Adrenal gland (tissue), 12 donors: Measurements from ENCODE around the gene CD247. TPM values are rescaled to one million over a fixed set of nuclear protein-coding genes. Genes with fewer than 3 reads are reported as not detected.

Experiments
- DNase-seq, 7 donors: peaks; one replicate each; pipeline ENCODE4 v3.0.0-alpha.2; 2019 to 2020
- H3K27ac ChIP-seq, 5 donors: fragments of 200-600 bp; sonication (generic) in 4 of 5; 1 replicate in 3 of 5; 2 replicates in 2 of 5; pipeline versions ENCODE4 v1.5.1 to v1.8.0; 2016 to 2020; ENCODE audit warnings: mild to moderate bottlenecking in 1 of 5
- H3K27me3 ChIP-seq: fragments of 200-600 bp; 2 replicates; pipeline ENCODE4 v1.8.0; 2021
- H3K36me3 ChIP-seq, 2 donors: fragments of 200-600 bp; replicated peaks in 1 of 2; 1 replicate in 1 of 2; 2 replicates in 1 of 2; pipeline versions ENCODE4 v1.5.1 to v1.8.0; 2018 to 2022
- H3K4me1 ChIP-seq, 2 donors: fragments of 200-600 bp; replicated peaks in 1 of 2; 1 replicate in 1 of 2; 2 replicates in 1 of 2; pipeline versions ENCODE4 v1.5.1 to v1.8.0; 2018 to 2021
- H3K4me3 ChIP-seq, 4 donors: fragments of 200-600 bp; sonication (generic) in 3 of 4; one replicate each; pipeline ENCODE4 v1.5.1; 2016 to 2018
- H3K9me3 ChIP-seq, 3 donors: fragments of 200-600 bp; sonication (generic) in 1 of 3; replicated peaks in 1 of 3; 1 replicate in 2 of 3; 2 replicates in 1 of 3; pipeline versions ENCODE4 v1.5.1 to v1.8.0; 2016 to 2021
- POLR2A ChIP-seq, 2 donors: fragments of 450-650 bp; IDR thresholded peaks; one replicate each; pipeline ENCODE4 v1.6.1; 2017; ENCODE audit warnings: antibody characterized with exemption in 2 of 2, mild to moderate bottlenecking in 2 of 2, moderate library complexity in 1 of 2
- WGBS, 4 donors: extraction: QIAGEN DNeasy Blood & Tissue Kit in 2 of 4; methylation state at CpG; one replicate each; pipeline versions ENCODE4 v1.1.5 to v1.1.7; 2013 to 2017; 5-methylcytosine and 5-hydroxymethylcytosine counted together
- intact Hi-C, 2 donors: fragments of 100-400 bp; cut with DNase I; formaldehyde crosslinking; loops; one replicate each; pipeline versions ENCODE4 v1.14.1 to v1.15.0; 2022 to 2023
- polyA plus RNA-seq, 3 donors: library from polyadenylated mRNA; stranded (reverse); fragments of 200-250 nt in 2 of 3; fragments of 350-450 nt in 1 of 3; fragmentation: Illumina TruSeq in 1 of 3; extraction: RNeasy Lipid Tissue Mini Kit (QIAGEN cat#74804) in 1 of 3; gene quantifications; one replicate each; pipeline ENCODE4 v1.2.3, GENCODE V29; 2013 to 2014
- total RNA-seq, 9 donors: library from RNA; depleted of rRNA in 4 of 9; stranded (reverse); fragments of >200 nt in 4 of 9; fragments of 120-200 nt in 1 of 9; fragmentation: NEBNext Ultra II Directional in 1 of 9; extraction: Animal tissue kit (Norgen Biotek cat#: 25700) in 1 of 9; gene quantifications; one replicate each; pipeline versions ENCODE4 v1.1.0 to v1.2.4, GENCODE V29; 2013 to 2023
- TF ChIP-seq, protein P1 (sequence below), 6 experiments: fragments of 450-650 bp in 4 of 6; fragments of 200-600 bp in 2 of 6; sonication (generic) in 1 of 6; IDR thresholded peaks; 1 replicate in 5 of 6; 2 replicates in 1 of 6; pipeline versions ENCODE4 v1.5.1 to v1.8.0; 2016 to 2021; ENCODE audit warnings: antibody characterized with exemption in 6 of 6, mild to moderate bottlenecking in 2 of 6, moderate library complexity in 1 of 6
- donor health status: healthy with polysubstance abuse.
- donor health status: Bipolar disorder and iron deficiency.
- donor health status: DM: yes; HTN: yes; CAD: no.
- donor health status: DM: no; HTN: no; CAD: no.
- donor health status: DM: no; HTN: no; CAD: no.
- donor health status: DM: yes; HTN: yes; CAD: no.

Gene CD247
- total and polyA plus RNA-seq, 12 donors: 0.26 to 2.3 (median 1.2) TPM; not detected in 1

DNA sequence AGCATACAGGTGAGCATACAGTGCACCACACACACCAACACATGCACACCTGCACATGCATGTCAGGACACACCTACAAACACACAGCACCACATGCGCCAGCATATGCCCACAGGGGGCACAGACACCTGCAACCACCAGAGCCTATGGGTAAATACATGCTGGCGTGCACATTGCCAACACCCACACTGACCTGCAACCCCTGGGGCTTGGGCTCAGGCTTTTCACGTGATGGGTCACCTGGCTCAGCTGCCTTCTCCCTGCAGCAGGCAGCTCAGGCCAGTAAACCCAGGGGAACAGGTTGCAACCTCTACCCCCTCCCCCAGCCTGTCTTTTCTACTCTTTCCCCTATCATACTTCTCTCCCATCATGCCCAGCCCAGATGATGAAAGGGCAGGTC is 8.1 kb downstream of the CD247 start:
- no peak overlapping the region for H3K4me3 ChIP-seq
- WGBS, 4 donors: 82 to 95% (median 89%) methylated on average over 3 of the region's 3 CpGs
- no peaks in the 10 kb centered on the region for H3K4me1 ChIP-seq
- H3K27ac ChIP-seq: no peak overlapping the region
- no peaks in the 10 kb centered on the region for H3K36me3 ChIP-seq
- intact Hi-C loops: no loop called here
- H3K9me3 ChIP-seq: no peaks in the 10 kb centered on the region
- H3K27me3 ChIP-seq: no peaks in the 10 kb centered on the region
- no peak for DNase-seq
- TF ChIP-seq, protein P1, sequence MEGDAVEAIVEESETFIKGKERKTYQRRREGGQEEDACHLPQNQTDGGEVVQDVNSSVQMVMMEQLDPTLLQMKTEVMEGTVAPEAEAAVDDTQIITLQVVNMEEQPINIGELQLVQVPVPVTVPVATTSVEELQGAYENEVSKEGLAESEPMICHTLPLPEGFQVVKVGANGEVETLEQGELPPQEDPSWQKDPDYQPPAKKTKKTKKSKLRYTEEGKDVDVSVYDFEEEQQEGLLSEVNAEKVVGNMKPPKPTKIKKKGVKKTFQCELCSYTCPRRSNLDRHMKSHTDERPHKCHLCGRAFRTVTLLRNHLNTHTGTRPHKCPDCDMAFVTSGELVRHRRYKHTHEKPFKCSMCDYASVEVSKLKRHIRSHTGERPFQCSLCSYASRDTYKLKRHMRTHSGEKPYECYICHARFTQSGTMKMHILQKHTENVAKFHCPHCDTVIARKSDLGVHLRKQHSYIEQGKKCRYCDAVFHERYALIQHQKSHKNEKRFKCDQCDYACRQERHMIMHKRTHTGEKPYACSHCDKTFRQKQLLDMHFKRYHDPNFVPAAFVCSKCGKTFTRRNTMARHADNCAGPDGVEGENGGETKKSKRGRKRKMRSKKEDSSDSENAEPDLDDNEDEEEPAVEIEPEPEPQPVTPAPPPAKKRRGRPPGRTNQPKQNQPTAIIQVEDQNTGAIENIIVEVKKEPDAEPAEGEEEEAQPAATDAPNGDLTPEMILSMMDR (IDR thresholded peaks at IDR 0.05): no peak
- no peak for TF ChIP-seq POLR2A (IDR thresholded peaks at IDR 0.05)

DNA sequence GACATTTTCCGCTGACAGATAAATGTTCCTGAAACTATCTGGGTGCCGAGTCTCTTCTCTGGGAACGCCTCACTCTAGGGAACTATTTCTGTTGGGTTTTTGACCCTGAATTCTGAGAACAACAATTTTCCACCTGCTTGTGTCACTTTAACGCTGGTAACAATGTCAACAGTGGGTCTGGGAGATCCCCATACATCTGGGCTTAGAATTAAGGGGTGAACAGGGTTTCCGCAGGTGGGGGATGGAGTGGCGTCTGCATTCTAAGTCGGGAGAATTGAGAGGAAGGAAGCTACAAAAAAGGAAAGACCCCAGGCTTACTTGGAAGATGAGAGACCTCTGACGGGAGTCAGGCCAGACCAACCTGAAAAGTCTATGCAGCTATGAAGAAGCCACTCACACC is 8.7 kb downstream of the CD247 start:
- 77 to 83% (median 82%) methylated on average over 8 of the region's 8 CpGs for WGBS, 4 donors
- H3K4me1 ChIP-seq: no peaks in the 10 kb centered on the region
- no peak overlapping the region for H3K4me3 ChIP-seq
- H3K9me3 ChIP-seq: no peaks in the 10 kb centered on the region
- no peak overlapping the region for H3K27ac ChIP-seq
- intact Hi-C loops: no loop called here
- no peak for DNase-seq
- H3K36me3 ChIP-seq: no peaks in the 10 kb centered on the region
- no peaks in the 10 kb centered on the region for H3K27me3 ChIP-seq
- TF ChIP-seq POLR2A (IDR thresholded peaks at IDR 0.05): no peak
- TF ChIP-seq, protein P1 (IDR thresholded peaks at IDR 0.05): no peak

DNA sequence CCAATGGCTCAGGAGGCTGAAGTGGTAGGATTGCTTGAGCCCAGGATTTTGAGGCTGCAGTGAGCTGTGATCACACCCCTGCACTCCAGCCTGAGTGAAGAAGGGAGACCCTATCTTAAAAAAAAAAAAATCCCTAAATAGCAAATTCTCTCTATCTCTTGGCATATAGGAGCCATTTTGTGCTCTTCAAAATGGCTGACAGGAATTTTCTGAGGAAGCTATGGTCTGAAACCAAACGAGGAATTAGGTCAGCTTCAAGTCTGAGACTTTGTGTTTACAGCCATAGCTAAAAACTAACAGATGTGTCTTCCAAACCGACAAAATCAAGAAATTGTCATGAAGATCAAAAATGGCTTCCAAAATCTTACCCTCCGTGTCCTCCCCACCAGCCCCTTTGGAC is 10.6 kb downstream of the CD247 start:
- Histone ChIP-seq H3K9me3 (no peaks in the 10 kb centered on the region), H3K4me3 (no peak overlapping the region), H3K36me3 (no peaks in the 10 kb centered on the region), H3K27me3 (no peaks in the 10 kb centered on the region), H3K27ac (no peak overlapping the region), H3K4me1 (no peaks in the 10 kb centered on the region)
- intact Hi-C loops: no loop called here
- 75 to 88% (median 79%) methylated on average over 3 of the region's 3 CpGs for WGBS, 4 donors
- TF ChIP-seq POLR2A (IDR thresholded peaks at IDR 0.05): no peak
- TF ChIP-seq, protein P1 (IDR thresholded peaks at IDR 0.05): no peak
- DNase-seq: no peak

DNA sequence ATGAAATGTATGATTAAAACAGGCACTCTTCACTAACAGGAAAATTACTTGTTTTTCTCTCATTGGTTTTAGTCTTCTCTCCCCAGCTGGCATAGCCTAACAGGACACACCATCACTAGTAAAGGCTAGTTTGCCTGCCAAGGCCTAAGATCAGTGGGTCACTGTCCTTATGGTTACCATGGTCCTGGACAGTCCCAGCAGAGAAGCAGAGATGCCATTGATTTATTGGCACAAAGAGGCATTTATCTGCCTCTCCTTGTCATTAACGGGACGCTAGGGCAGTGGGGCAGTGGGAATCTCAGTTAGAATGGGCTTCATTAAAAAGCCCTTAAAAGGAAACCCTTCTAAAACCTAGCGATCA is 13.9 kb downstream of the CD247 start:
- Histone ChIP-seq H3K9me3 (no peaks in the 10 kb centered on the region), H3K27me3 (peaks cover 6% of the 10 kb centered on the region), H3K27ac (no peak overlapping the region), H3K36me3 (no peaks in the 10 kb centered on the region), H3K4me3 (no peak overlapping the region), H3K4me1 (no peaks in the 10 kb centered on the region)
- DNase-seq: no peak
- no peak for TF ChIP-seq POLR2A (IDR thresholded peaks at IDR 0.05)
- TF ChIP-seq, protein P1 (IDR thresholded peaks at IDR 0.05): no peak
- intact Hi-C loops: no loop called here
- 67 to 76% (median 74%) methylated on average over 3 of the region's 3 CpGs for WGBS, 4 donors
